MM.1S (cell line): ENCODE data around the gene SMLR1.

Experiments used
- DNase-seq: peaks from one replicate; pipeline ENCODE4 v3.0.0-alpha.2; 2015
- H2AFZ ChIP-seq: fragments of 300-600 bp; sonication (generic); 2 replicates; pipeline ENCODE4 v1.6.0; 2016; ENCODE audit warnings: antibody characterized with exemption, low read length
- H3F3A ChIP-seq: fragments of 300-600 bp; sonication (generic); 2 replicates; pipeline ENCODE4 v1.6.1; 2016; ENCODE audit warnings: mild to moderate bottlenecking, antibody characterized with exemption, low read length, moderate library complexity, mixed read lengths; ENCODE audit not compliant: insufficient read depth
- H3K27ac ChIP-seq: fragments of 300-600 bp; sonication (generic); 2 replicates; pipeline ENCODE4 v1.5.1; 2016; ENCODE audit warnings: mild to moderate bottlenecking, low read length
- H3K27me3 ChIP-seq: fragments of 300-600 bp; sonication (generic); replicated peaks from 2 replicates; pipeline ENCODE4 v1.6.0; 2016; ENCODE audit warnings: low read length; ENCODE audit not compliant: insufficient read depth
- H3K36me3 ChIP-seq: fragments of 300-600 bp; sonication (generic); replicated peaks from 2 replicates; pipeline ENCODE4 v1.6.1; 2016; ENCODE audit warnings: mild to moderate bottlenecking, low read length, mixed read lengths; ENCODE audit not compliant: insufficient read depth
- H3K4me1 ChIP-seq: fragments of 300-600 bp; sonication (generic); 2 replicates; pipeline ENCODE4 v1.6.1; 2016; ENCODE audit warnings: low read length, mixed read lengths
- H3K4me2 ChIP-seq: fragments of 300-600 bp; sonication (generic); 2 replicates; pipeline ENCODE4 v1.6.0; 2016; ENCODE audit warnings: low read depth, low read length
- H3K4me3 ChIP-seq: fragments of 300-600 bp; sonication (generic); 2 replicates; pipeline ENCODE4 v1.5.1; 2016; ENCODE audit warnings: low read length, mixed read lengths
- H3K79me2 ChIP-seq: fragments of 300-600 bp; sonication (generic); 2 replicates; pipeline ENCODE4 v1.6.1; 2016; ENCODE audit warnings: mixed run types, low read length, mixed read lengths
- H3K9ac ChIP-seq: fragments of 300-600 bp; sonication (generic); 2 replicates; pipeline ENCODE4 v1.6.1; 2016; ENCODE audit warnings: low read length, mixed read lengths
- H3K9me2 ChIP-seq: fragments of 300-600 bp; sonication (generic); replicated peaks from 2 replicates; pipeline ENCODE4 v1.6.1; 2016; ENCODE audit warnings: mild to moderate bottlenecking, low read length, mixed read lengths; ENCODE audit not compliant: insufficient read depth
- H3K9me3 ChIP-seq: fragments of 300-600 bp; sonication (generic); replicated peaks from 2 replicates; pipeline ENCODE4 v1.6.1; 2016; ENCODE audit warnings: mild to moderate bottlenecking, low read length, mixed read lengths; ENCODE audit not compliant: insufficient read depth
- H4K20me1 ChIP-seq: fragments of 300-600 bp; sonication (generic); 2 replicates; pipeline ENCODE4 v1.6.1; 2016; ENCODE audit warnings: mild to moderate bottlenecking, low read length, moderate library complexity, mixed read lengths; ENCODE audit not compliant: insufficient read depth
- EZH2 ChIP-seq: fragments of 300-600 bp; sonication (generic); optimal IDR thresholded peaks from 2 replicates; pipeline ENCODE3; 2017; ENCODE audit warnings: low read depth, mild to moderate bottlenecking, antibody characterized with exemption, low read length, mixed read lengths
- EZH2phosphoT487 ChIP-seq: fragments of 300-600 bp; sonication (generic); IDR thresholded peaks from 2 replicates; pipeline ENCODE4 v1.6.1; 2018; ENCODE audit warnings: antibody characterized with exemption, low read length
- TF ChIP-seq, protein P1 (sequence below): fragments of 300-600 bp; sonication (generic); IDR thresholded peaks from 2 replicates; pipeline ENCODE4 v1.5.1; 2016; ENCODE audit warnings: antibody characterized with exemption, low read length, mixed read lengths

Gene SMLR1

DNA sequence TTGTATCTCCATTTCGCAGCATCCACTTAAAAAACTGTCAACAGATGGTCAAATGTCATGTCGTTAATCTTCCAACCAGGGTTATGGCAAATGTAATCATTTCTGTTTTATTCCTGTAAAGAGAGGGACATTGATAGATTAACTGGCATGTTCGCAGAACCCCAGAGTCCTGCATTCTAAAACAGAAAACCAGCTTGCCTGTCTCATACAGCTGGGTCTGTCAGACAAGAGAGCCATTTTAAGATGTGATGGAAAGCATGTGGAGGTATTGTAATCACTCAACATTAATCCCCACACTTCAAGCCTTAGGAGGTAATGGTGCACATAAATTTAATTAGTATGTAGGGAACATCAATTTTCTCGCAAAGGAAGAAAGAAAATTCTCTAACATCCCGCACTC lies 4.4 kb downstream of the SMLR1 start:
- Histone ChIP-seq H3K36me3 (no peaks in the 10 kb centered on the region), H3K4me2 (no peak overlapping the region), H4K20me1 (no peaks in the 10 kb centered on the region), H3K4me1 (no peaks in the 10 kb centered on the region), H3F3A (no peaks in the 10 kb centered on the region), H3K9ac (no peak overlapping the region), H3K79me2 (no peaks in the 10 kb centered on the region), H3K27ac (no peak overlapping the region), H3K27me3 (no peaks in the 10 kb centered on the region), H3K9me3 (no peaks in the 10 kb centered on the region), H3K9me2 (no peaks in the 10 kb centered on the region), H3K4me3 (no peak overlapping the region), H2AFZ (no peak overlapping the region)
- TF ChIP-seq EZH2phosphoT487 (no peak), EZH2 (no peak)
- TF ChIP-seq, protein P1, sequence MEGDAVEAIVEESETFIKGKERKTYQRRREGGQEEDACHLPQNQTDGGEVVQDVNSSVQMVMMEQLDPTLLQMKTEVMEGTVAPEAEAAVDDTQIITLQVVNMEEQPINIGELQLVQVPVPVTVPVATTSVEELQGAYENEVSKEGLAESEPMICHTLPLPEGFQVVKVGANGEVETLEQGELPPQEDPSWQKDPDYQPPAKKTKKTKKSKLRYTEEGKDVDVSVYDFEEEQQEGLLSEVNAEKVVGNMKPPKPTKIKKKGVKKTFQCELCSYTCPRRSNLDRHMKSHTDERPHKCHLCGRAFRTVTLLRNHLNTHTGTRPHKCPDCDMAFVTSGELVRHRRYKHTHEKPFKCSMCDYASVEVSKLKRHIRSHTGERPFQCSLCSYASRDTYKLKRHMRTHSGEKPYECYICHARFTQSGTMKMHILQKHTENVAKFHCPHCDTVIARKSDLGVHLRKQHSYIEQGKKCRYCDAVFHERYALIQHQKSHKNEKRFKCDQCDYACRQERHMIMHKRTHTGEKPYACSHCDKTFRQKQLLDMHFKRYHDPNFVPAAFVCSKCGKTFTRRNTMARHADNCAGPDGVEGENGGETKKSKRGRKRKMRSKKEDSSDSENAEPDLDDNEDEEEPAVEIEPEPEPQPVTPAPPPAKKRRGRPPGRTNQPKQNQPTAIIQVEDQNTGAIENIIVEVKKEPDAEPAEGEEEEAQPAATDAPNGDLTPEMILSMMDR, result no peak
- DNase-seq, result no peak

DNA sequence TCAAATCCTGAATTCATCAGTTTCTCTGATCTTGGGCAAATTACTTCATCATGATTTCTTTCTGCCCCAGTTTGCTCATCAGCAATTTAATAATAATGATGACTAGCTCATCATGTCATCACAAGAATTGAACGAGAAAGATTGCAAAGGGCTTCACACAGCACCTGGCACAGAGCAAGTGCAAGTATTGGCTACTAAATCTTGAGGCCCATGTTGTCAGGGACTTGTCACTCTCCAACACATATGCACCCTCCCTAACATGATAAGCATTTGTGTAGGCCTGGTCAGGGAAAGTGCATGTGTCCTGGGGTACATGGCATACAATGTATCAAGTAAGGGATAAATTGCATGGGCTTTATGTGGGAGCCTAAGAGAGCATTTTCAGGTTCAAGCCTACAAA lies 6.4 kb downstream of the SMLR1 start:
- H3K36me3 ChIP-seq, result no peaks in the 10 kb centered on the region
- H3F3A ChIP-seq, result no peaks in the 10 kb centered on the region
- no peaks in the 10 kb centered on the region for H3K79me2 ChIP-seq
- no peak for DNase-seq
- no peak for TF ChIP-seq EZH2
- TF ChIP-seq, protein P1, result no peak
- no peak for TF ChIP-seq EZH2phosphoT487
- H4K20me1 ChIP-seq, result no peaks in the 10 kb centered on the region
- no peak overlapping the region for H3K27ac ChIP-seq
- H3K9me2 ChIP-seq, result no peaks in the 10 kb centered on the region
- no peaks in the 10 kb centered on the region for H3K4me1 ChIP-seq
- H3K9ac ChIP-seq, result no peak overlapping the region
- no peak overlapping the region for H2AFZ ChIP-seq
- no peaks in the 10 kb centered on the region for H3K9me3 ChIP-seq
- no peak overlapping the region for H3K4me3 ChIP-seq
- H3K4me2 ChIP-seq, result no peak overlapping the region
- no peaks in the 10 kb centered on the region for H3K27me3 ChIP-seq

DNA sequence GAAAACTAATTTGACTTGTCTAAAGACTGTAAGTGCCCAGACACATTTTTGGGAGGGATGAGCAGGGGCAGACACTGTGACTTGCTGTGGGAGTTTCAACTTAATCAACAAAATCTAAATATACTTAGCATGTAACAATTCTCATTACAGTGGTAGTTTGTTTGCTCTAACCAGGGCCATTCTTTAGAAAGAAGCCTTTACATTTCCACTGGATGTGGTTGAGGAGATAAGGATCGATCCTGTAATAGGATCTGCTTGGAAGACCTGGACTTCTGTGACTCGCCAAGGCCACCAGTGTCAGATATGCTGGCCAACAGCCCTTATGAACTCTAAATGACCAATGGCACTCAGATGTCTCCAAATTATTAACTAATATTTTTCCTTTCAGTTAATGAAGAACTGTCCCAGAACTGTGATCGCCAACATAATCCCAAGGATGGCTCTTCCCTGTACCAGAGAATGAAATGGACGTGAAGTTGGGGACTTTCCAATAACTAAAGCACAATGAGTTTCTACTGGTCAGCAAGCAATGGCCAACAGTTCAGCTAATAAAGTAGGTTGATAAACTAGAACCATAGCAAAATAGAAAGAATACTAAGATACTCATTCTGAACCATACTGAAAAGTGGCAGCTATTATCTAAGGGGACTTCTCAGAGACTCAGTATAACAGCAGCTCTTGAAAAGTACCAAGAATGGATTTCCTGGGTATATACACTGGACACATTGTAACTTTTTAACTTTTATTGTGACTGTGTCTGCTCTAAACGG lies 7.5 kb downstream of the SMLR1 start:
- no peaks in the 10 kb centered on the region for H3K36me3 ChIP-seq
- no peak overlapping the region for H3K4me3 ChIP-seq
- no peaks in the 10 kb centered on the region for H3F3A ChIP-seq
- DNase-seq, result no peak
- H3K9me2 ChIP-seq, result no peaks in the 10 kb centered on the region
- no peaks in the 10 kb centered on the region for H3K9me3 ChIP-seq
- H3K79me2 ChIP-seq, result no peaks in the 10 kb centered on the region
- no peaks in the 10 kb centered on the region for H3K27me3 ChIP-seq
- no peak overlapping the region for H3K27ac ChIP-seq
- H2AFZ ChIP-seq, result no peak overlapping the region
- H3K9ac ChIP-seq, result no peak overlapping the region
- TF ChIP-seq EZH2, result no peak
- TF ChIP-seq, protein P1, result no peak
- TF ChIP-seq EZH2phosphoT487, result no peak
- H4K20me1 ChIP-seq, result no peaks in the 10 kb centered on the region
- H3K4me1 ChIP-seq, result peaks cover 3% of the 10 kb centered on the region; the same call in 1 of the 2 replicates
- H3K4me2 ChIP-seq, result no peak overlapping the region
